ENCODE measurements around the gene CACNA2D2.
A peak's percentile ranks its signal among the peaks of the same experiment; 100 is the strongest.

The CACNA2D2 gene

GRCh38 chr3:50345008-50345407 is 158.4 kb downstream of the CACNA2D2 start:
- DNase-seq (ENCODE audit: low read depth) = no peak

DNA sequence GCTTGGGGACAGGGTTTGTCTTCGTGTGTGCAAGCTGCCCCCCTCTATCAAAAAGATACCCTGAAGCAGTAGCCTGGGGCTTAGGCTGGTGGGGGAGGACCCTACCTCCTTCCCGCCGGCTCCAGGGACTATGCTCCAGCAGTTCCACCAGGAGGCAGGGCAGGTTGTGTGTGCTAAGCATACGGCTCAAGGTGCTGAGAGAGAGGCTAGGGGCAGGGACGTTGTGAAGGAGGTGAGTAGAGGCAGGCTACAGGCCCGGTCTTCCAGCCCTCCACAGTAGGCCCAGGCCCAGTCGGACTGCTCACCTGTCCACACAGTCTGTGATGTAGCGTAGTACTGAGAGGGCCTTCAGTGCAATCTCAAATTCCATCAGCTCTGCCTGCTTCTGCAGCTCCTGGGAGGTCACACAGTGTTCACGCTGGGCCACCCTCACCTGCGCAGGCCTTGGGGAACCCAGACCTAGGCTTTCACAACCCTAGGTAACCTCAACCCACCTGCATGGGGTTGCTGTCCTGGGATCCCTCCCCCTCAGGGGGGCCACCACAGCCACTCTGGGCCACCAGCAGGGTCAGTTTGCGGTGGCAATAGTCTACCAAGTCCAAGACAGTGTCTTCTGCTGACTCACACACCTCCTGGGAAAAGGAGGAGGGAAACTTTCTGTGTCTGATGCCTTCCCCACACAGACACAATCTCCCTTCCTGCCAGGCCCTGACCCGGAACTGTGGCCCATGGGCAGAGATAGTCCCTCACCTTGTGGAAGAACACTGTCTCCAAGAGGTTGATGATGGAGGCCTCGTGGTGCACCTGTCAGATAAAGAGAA is 160.4 kb downstream of the CACNA2D2 start:
- DNase-seq (ENCODE audit: low read depth) = no peak

DNA sequence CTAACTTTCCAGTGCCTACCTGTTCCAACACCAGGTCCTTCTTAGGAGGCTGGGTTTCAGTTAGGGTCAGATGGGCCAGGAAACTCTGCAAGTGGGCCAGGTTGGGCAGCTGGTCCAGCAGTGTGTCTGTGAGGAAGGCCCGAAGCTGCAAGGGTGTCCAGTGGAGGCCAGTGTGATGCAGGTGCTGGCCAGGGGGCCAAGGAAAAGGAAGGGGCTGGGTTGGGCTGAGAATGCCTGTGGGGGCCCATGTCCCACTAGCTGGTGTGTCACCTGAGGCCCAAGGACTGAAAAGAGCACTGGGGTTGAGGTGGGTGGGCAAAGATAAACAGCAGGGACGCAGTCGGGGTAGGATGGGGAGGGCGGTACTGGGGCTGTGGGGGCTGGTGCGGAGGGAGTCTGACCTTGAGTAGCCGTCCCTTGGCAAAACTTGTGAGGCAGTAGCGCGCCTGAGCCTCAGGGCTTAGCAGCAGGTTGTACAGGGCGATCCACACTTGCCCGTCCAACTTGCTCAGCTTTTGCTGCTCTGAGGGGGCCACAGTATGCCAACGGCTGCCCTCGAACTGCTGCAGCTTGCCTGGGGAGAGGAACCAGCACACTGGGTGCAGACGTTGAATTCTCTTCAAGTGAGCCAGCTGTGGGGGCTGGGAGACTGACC is 161.3 kb downstream of the CACNA2D2 start:
- DNase-seq (ENCODE audit: low read depth) = no peak

GRCh38 chr3:50341537-50341936 is 161.9 kb downstream of the CACNA2D2 start:
- no peak for DNase-seq (ENCODE audit: low read depth)

DNA sequence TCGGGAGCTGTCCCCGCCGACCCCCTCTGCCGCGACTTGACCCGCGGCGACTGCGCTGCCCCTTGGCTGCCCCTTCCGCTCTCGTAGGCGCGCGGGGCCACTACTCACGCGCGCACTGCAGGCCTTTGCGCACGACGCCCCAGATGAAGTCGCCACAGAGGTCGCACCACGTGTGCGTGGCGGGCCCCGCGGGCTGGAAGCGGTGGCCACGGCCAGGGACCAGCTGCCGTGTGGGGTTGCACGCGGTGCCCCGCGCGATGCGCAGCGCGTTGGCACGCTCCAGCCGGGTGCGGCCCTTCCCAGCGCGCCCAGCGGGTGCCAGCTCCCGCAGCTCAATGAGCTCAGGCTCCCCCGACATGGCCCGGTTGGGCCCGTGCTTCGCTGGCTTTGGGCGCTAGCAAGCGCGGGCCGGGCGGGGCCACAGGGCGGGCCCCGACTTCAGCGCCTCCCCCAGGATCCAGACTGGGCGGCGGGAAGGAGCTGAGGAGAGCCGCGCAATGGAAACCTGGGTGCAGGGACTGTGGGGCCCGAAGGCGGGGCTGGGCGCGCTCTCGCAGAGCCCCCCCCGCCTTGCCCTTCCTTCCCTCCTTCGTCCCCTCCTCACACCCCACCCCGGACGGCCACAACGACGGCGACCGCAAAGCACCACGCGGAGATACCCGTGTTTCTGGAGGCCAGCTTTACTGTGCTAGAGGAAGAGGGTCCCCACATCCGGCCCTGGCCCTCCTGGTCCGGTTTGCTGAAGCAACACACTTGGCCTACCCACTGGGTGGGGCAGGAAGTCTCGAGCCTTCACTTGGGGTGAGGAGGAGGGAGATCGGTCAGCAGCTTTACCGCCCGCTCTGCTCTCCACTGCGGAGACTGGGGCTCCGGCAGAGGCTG is 162.7 kb downstream of the CACNA2D2 start, which contains the start of gene RASSF1:
RASSF1 (minus strand) TSS at position 389 of the 882 bp plus-strand sequence; CDS start at position 358, 31 bp downstream.
- peak; percentile 38 for DNase-seq (ENCODE audit: low read depth)

GRCh38 chr3:50340147-50340447 is 163.3 kb downstream of the CACNA2D2 start:
- no peak for DNase-seq (ENCODE audit: low read depth)

DNA sequence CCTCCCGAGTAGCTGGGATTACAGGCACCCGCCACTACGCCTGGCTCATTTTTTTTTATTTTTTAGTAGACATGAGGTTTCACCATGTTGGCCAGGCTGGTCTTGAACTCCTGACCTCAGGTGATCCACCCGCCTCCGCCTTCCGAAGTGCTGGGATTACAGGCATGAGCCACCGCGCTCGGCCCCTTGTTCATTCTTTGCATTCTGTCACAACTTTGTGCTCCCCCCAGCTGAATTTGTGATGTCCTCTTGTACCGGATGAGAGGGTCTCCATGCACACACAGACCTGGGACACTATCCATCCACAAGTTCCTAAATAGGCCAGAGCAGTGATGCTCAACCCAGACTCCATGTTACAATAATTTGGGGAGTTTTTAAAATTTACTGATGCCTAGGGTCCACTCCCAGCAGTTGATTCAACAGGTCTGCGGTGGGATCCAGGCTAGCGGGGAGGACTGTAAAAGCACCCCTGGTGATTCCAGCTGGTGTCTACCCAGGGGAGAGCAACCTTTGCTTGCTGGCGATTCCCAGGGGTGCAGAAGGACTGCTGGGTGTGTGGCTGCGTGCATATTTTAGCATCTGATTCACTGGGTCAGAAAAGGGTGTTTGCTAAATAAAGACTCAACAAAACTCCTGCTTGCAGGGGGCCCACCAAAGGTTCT is 163.8 kb downstream of the CACNA2D2 start:
- DNase-seq (ENCODE audit: low read depth) = no peak

GRCh38 chr3:50338965-50339364 is 164.5 kb downstream of the CACNA2D2 start:
- no peak for DNase-seq (ENCODE audit: low read depth)

GRCh38 chr3:50337175-50337861 is 166.1 kb downstream of the CACNA2D2 start:
- peak; percentile 94 for DNase-seq (ENCODE audit: low read depth)

- DNase-seq (ENCODE audit: low read depth) = no peak
Observed at GRCh38 chr3:50336452-50337174, 166.8 kb downstream of the CACNA2D2 start.

DNA sequence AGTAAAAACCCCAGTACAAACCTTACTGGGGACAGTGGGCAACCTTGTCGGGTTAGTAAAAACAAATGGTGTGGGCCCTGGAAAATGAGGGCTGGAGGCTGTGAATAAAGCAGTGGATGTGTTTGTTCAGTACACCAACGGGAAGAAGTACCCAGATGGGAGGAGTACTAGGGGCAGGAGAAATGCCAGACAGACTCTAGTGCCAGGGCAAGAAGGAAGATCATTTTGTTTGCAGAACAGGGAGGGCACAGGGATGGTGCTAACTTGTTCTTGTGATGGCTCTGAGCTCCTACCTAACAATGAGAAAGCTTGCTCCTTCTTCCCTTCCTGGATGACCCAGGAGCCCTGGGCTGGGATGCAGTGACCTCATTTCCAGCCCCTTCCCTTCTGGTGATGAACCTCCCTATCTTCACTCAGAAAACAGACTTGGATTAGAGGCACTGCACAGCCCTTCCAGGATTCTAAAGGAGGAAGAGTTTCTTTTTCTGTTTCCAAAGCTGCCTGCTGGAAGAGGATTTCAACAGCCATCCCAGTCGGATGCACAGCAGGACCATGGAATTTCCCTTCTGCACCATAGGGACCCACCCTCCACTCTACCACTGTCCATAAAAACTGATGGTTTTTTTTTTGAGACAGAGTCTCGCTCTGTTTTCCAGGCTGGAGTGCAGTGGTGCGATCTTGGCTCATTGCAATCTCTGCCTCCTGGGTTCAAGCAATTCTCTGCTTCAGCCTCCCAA is 168.9 kb downstream of the CACNA2D2 start:
- DNase-seq (ENCODE audit: low read depth) = no peak

DNA sequence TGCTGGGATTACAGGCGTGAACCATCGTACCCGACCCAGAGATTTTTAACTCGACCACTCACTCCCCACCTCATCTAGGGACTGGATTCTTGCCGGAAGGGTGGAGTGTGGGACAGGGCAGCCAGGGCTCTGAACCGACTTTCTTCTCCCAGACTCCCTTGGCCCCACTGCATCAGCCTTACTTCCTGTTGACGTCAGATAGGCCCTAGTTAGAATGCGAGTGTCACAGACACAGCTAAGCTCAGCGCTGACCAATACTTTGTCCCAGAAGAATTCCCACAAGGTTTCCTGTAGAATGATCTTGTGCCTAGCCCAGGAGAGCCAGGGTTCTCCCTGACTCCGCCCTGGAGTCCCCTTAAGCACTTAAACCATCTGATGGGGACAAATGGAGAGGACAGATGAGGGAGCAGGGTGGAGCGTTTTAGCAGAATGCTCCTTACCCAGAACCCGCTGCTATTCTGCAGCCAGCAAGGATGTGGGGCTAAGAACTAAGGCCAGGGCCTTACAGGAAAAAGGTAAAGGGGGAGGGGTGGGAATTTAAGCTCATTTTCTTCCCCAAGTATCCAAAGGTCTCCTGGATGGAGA is 169.6 kb downstream of the CACNA2D2 start:
- DNase-seq (ENCODE audit: low read depth) = no peak

- DNase-seq (ENCODE audit: low read depth) = no peak
Observed at GRCh38 chr3:50331364-50331907, 172.0 kb downstream of the CACNA2D2 start.

DNA sequence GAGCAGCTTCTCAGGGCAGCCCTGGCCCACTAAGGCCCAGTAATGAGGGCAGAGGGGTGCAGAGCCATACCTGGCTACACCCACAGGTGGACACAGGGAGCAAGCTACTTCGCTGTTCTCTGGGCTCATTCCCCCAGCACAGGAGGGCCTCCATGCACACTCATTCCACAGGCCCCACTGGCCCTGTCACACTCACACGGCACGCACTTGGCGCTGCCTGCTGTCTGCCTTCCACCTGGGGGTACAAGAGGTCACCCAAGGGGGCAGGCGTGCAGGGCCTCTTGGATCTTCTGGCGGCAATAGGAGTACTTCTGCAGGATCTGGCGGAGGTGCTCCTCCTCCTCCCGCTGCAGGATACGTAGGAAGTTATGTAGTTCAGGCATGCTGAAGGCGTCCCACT is 173.1 kb downstream of the CACNA2D2 start:
- DNase-seq (ENCODE audit: low read depth) = no peak

DNA sequence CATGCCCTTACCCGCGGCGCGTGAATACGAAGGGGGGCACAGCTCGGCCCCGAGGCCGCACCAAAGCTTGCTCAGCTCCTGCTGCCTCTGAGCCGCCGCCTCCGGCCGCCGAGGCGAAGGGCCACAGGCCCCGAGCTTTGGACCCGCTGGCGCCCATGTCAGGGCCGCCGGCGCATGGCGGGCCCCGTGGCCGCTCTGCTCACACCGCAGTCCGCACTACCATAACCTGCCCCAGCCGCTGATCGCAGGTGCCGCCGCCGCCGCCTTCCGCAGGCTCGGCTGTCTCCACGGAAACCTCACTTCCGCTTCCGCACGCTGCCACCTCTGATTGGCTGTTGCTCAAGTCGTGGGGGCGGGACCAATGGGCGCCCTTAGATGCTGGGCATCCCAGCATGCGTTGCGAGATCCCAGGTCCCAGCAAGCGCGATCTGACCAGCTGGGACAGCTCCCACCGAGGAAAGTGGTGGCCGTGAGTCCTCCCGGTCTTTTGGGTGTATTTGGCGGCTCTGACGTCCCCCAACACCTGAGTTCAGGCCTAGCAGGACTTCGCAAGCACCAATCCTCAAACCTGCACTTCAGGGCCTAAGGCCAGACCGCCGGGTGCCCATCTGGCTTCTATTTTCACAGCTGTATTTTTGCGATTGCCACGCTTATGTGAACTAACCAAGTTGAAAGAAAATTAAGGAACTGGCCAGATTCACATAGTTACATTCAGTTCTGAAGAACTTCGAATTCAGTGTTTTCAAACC is 175.3 kb downstream of the CACNA2D2 start, which contains the start of gene TUSC2:
TUSC2 (minus strand) TSS at position 281 of the 749 bp plus-strand sequence; CDS start at position 157, 124 bp downstream.
- peak; percentile 92 for DNase-seq (ENCODE audit: low read depth)

GRCh38 chr3:50327129-50327528 is 176.3 kb downstream of the CACNA2D2 start:
- DNase-seq (ENCODE audit: low read depth) = no peak

DNA sequence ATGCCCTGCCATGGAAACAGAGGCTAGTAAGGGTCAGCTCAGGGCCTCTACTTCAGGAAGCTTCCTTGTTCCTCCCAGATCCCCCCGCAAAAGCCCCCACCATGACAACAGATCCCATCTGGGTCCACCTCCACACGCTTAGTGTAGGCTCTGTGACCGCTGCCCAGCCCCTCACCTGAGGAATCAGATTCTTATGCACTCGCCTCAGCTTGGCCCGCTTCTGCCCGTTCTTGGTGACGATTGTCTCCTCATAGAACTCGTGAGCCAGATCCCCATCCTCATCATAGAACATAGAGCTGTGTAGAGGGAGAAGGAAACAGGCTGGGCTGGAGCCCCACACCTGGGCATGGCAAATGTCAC is 177.3 kb downstream of the CACNA2D2 start:
- no peak for DNase-seq (ENCODE audit: low read depth)

DNA sequence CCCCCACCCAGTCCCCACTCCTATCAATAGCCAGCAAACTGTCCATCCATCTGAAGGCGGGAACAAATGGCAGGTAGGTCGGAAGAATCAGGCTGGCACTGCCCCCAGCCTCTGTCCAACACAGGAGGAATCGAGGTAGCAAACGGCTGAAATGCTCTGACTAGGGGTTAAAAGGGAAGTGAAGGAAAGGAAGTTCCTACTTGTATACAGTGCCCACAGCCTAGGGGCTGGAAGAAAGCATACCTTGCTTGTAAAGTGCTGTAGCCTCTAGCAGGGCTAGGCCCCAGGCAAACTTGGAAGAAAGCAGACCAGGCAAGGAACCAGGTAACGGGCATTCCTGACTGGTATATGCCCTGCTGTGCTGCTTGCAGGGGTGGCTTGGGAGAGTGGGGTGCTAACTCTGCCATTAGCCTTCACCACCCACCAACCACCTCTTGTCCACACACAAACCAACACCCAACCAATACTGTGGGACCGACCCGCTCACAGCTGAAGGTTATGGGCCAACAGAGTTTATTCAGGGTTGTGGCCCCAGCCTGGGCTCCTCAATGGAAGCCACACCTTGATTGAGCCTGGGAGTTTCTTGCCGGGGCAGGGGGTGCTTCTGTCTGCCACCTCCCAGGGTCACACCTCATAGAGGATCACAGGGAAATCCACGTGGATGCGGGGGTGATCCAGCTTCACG is 177.8 kb downstream of the CACNA2D2 start:
- DNase-seq (ENCODE audit: low read depth) = no peak
